A549 (cell line): ENCODE results near the gene LRP5. TPM values are rescaled to one million over a fixed set of nuclear protein-coding genes. Genes with fewer than 3 reads are reported as not detected.
A peak's percentile ranks its signal among the peaks of the same experiment; 100 is the strongest.

ENCODE experiments used
- ATAC-seq, 2 experiments: fragments of 200-7000 bp in 1 of 2; fragments of >200 bp in 1 of 2; cut with Nextera tagmentation in 1 of 2; cut with Tn5 transposase in 1 of 2; 3 replicates each; pipeline versions ENCODE4 v1.8.0 to v1.9.1; 2018 to 2020; ENCODE audit warnings: mild to moderate bottlenecking in 1 of 2, moderate library complexity in 1 of 2
- CTCF ChIA-PET: fragments of 300-600 bp; sonication (Branson Sonifier 250); formaldehyde crosslinking; extraction: SDS; loops from one replicate; lab custom pipeline; 2021; ENCODE audit warnings: antibody characterized with exemption, inconsistent platforms; lab: Yijun Ruan, JAX
- POLR2A ChIA-PET: fragments of 350-600 bp; formaldehyde crosslinking; extraction: SDS; loops from one replicate; lab custom pipeline; 2021; ENCODE audit warnings: antibody characterized with exemption, inconsistent platforms; lab: Yijun Ruan, JAX
- DNase-seq, 2 experiments: peaks; one replicate each; pipeline versions ENCODE4 v3.0.0 to v3.0.0-alpha.2; 2011 to 2016; ENCODE audit warnings: low read depth in 1 of 2, low spot score in 1 of 2
- FAIRE-seq: peaks from 2 replicates; lab custom pipeline; 2011; peaks lifted over from hg19 to GRCh38; lab: Jason Lieb, UNC
- H3K27ac ChIP-seq, 2 experiments: fragments of >200 bp; sonication (Bioruptor Twin); formaldehyde crosslinking; 3 replicates each; pipeline ENCODE4 v1.5.1; 2016 to 2017
- H3K4me1 ChIP-seq: fragments of >200 bp; sonication (Bioruptor Twin); formaldehyde crosslinking; 3 replicates; pipeline ENCODE4 v1.6.1; 2016
- H3K4me2 ChIP-seq: fragments of >200 bp; sonication (Bioruptor Twin); formaldehyde crosslinking; 3 replicates; pipeline ENCODE4 v1.6.1; 2016
- H3K4me3 ChIP-seq: fragments of >200 bp; sonication (Bioruptor Twin); formaldehyde crosslinking; 3 replicates; pipeline ENCODE4 v1.5.1; 2016
- H3K9me3 ChIP-seq: fragments of >200 bp; sonication (Bioruptor Twin); formaldehyde crosslinking; 3 replicates; pipeline ENCODE4 v1.6.1; 2016
- BCL3 ChIP-seq: fragments of >200 bp; sonication (Bioruptor Twin); formaldehyde crosslinking; IDR thresholded peaks from 3 replicates; pipeline ENCODE4 v1.6.1; 2016
- CHD4 ChIP-seq: fragments of 200-600 bp; sonication (generic); IDR thresholded peaks from 2 replicates; pipeline ENCODE4 v1.6.1; 2016; ENCODE audit warnings: antibody characterized with exemption, mild to moderate bottlenecking, borderline replicate concordance
- CTCF ChIP-seq: fragments of >200 bp; sonication (Bioruptor Twin); formaldehyde crosslinking; IDR thresholded peaks from 3 replicates; pipeline ENCODE4 v1.5.1; 2016
- E2F6 ChIP-seq: IDR thresholded peaks from 2 replicates; pipeline ENCODE4 v1.6.1; 2012; ENCODE audit warnings: low read depth, borderline replicate concordance
- FOSB ChIP-seq: fragments of 250-450 bp; sonication (Bioruptor Pico); IDR thresholded peaks from 2 replicates; pipeline ENCODE4 v1.5.0; 2020; ENCODE audit warnings: mild to moderate bottlenecking, moderate library complexity
- GATA3 ChIP-seq: IDR thresholded peaks from 2 replicates; pipeline ENCODE4 v1.6.1; 2012; ENCODE audit warnings: borderline replicate concordance
- HOXB13 ChIP-seq: fragments of 250-450 bp; sonication (Bioruptor Pico); IDR thresholded peaks from 2 replicates; pipeline ENCODE4 v1.5.0; 2020; ENCODE audit warnings: low read depth, mild to moderate bottlenecking, moderate library complexity
- HOXB5 ChIP-seq: fragments of 250-450 bp; sonication (Bioruptor Pico); IDR thresholded peaks from 2 replicates; pipeline ENCODE4 v1.5.0; 2020; ENCODE audit warnings: mild to moderate bottlenecking, moderate library complexity
- JUN ChIP-seq, 2 experiments: fragments of >200 bp; sonication (Bioruptor Twin); formaldehyde crosslinking; IDR thresholded peaks; 2 replicates in 1 of 2; 3 replicates in 1 of 2; pipeline ENCODE4 v1.6.1; 2016 to 2017
- MAX ChIP-seq: IDR thresholded peaks from 2 replicates; pipeline ENCODE4 v1.6.1; 2012
- NR3C1 ChIP-seq: fragments of >200 bp; sonication (Bioruptor Twin); formaldehyde crosslinking; IDR thresholded peaks from 3 replicates; pipeline ENCODE4 v1.6.1; 2017
- RAD21 ChIP-seq, 2 experiments: fragments of >200 bp in 1 of 2; sonication (Bioruptor Twin) in 1 of 2; formaldehyde crosslinking in 1 of 2; IDR thresholded peaks in 1 of 2; conservative IDR thresholded peaks in 1 of 2; 2 replicates in 1 of 2; 3 replicates in 1 of 2; pipeline ENCODE4 v1.6.1; 2012 to 2018; ENCODE audit warnings: inconsistent platforms in 1 of 2
- RFX5 ChIP-seq: fragments of 450-650 bp; IDR thresholded peaks from 2 replicates; pipeline ENCODE4 v1.7.1; 2014; ENCODE audit warnings: antibody characterized with exemption, mild to moderate bottlenecking, moderate library complexity
- SMC3 ChIP-seq: fragments of >200 bp; sonication (Bioruptor Twin); formaldehyde crosslinking; IDR thresholded peaks from 3 replicates; pipeline ENCODE4 v1.6.1; 2018; ENCODE audit warnings: inconsistent platforms
- SREBF2 ChIP-seq: fragments of 450-650 bp; IDR thresholded peaks from 2 replicates; pipeline ENCODE4 v1.6.1; 2014; ENCODE audit warnings: mild to moderate bottlenecking, moderate library complexity
- ZFP36 ChIP-seq: fragments of 450-650 bp; IDR thresholded peaks from 2 replicates; pipeline ENCODE4 v1.6.1; 2014; ENCODE audit warnings: borderline replicate concordance; ENCODE audit not compliant: partially characterized antibody
- WGBS: methylation state at CpG from one replicate; pipeline ENCODE4 v1.1.6; 2017; ENCODE audit errors: missing lambda C conversion rate; 5-methylcytosine and 5-hydroxymethylcytosine counted together
- polyA plus RNA-seq, 4 experiments: library from polyadenylated mRNA; depleted of rRNA in 3 of 4; stranded (reverse); fragments of >200 nt; fragmentation: RNase III in 1 of 4; extraction: RNeasy Plus Mini Kit Qiagen cat#74134 plus additional on column Dnase treatment in 1 of 4; gene quantifications; 2 replicates in 3 of 4; 3 replicates in 1 of 4; pipeline ENCODE4 v1.2.3, GENCODE V29; 2011 to 2017
- TF ChIP-seq, protein P1 (sequence below): fragments of 450-650 bp; IDR thresholded peaks from 2 replicates; pipeline ENCODE4 v1.6.1; 2014; ENCODE audit warnings: antibody characterized with exemption
- TF ChIP-seq, protein P2 (sequence below): fragments of 150-350 bp; IDR thresholded peaks from 2 replicates; pipeline ENCODE4 v1.6.1; 2014; ENCODE audit warnings: low read depth, mild to moderate bottlenecking, low read length

Gene LRP5
- polyA plus RNA-seq, 2 of the 4 experiments (the other 2 are of a cell fraction), result 10.9 to 32.3 TPM

- Histone ChIP-seq H3K4me2 (peak overlapping the region; percentile 99), H3K27ac (peak overlapping the region; percentile 97 to 98), H3K4me3 (peak overlapping the region; percentile 87), H3K4me1 (peaks cover 23% of the 10 kb centered on the region), H3K9me3 (no peaks in the 10 kb centered on the region)
- ATAC-seq, result no peak
- POLR2A ChIA-PET, result no interaction called here
- FAIRE-seq, result no peak
- TF ChIP-seq FOSB (CRISPR knock-in tag), result peak; percentile 51
- TF ChIP-seq E2F6, result no peak
- DNase-seq, result no peak
- CTCF ChIA-PET, result interaction anchor here (0.7 to 6.3 kb wide), 11 partner anchors 12 to 177 kb away, joined by 3 to 77 read pairs (median 4); no protein-coding TSS in a partner anchor
- 87% methylated on average over 8 of the region's 8 CpGs for WGBS
These were observed 42.0 kb upstream of the LRP5 start for GRCh38 chr11:68270196-68271022.

- TF ChIP-seq CTCF (peak; percentile 42; the same call in 2 of the 3 replicates), E2F6 (0 out of 2 replicates have a peak, but pooled peaks have one; percentile 46), SREBF2 (no peak), RAD21 (conservative IDR thresholded peaks at IDR 0.05 in 1 of 2, IDR thresholded peaks at IDR 0.05 in 1 of 2) (peak; percentile 41 to 52; a peak in 4 of 5 replicates), SMC3 (peak; percentile 64)
- TF ChIP-seq, protein P1, sequence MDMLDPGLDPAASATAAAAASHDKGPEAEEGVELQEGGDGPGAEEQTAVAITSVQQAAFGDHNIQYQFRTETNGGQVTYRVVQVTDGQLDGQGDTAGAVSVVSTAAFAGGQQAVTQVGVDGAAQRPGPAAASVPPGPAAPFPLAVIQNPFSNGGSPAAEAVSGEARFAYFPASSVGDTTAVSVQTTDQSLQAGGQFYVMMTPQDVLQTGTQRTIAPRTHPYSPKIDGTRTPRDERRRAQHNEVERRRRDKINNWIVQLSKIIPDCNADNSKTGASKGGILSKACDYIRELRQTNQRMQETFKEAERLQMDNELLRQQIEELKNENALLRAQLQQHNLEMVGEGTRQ, result no peak
- POLR2A ChIA-PET, result interaction anchor here (0.6 to 1.8 kb wide), 14 partner anchors 8 to 189 kb away, joined by 3 to 13 read pairs (median 4); partner anchors contain the start of gene PPP6R3
- CTCF ChIA-PET, result interaction anchor here (0.6 to 6.3 kb wide), 18 partner anchors 9 to 835 kb away, joined by 3 to 77 read pairs (median 4); no protein-coding TSS in a partner anchor
- 4% methylated on average over 22 of the region's 23 CpGs for WGBS
- DNase-seq, result peak; percentile 80 to 94
- Histone ChIP-seq H3K27ac (peak overlapping the region; percentile 97 to 98), H3K4me1 (peaks cover 31% of the 10 kb centered on the region), H3K9me3 (no peaks in the 10 kb centered on the region), H3K4me2 (peak overlapping the region; percentile 99), H3K4me3 (peak overlapping the region; percentile 87)
- ATAC-seq, result peak; percentile 81 to 85
- FAIRE-seq, result no peak
These were observed 41.2 kb upstream of the LRP5 start for GRCh38 chr11:68271023-68271780.

GRCh38 chr11:68271781-68272608 lies 40.4 kb upstream of the LRP5 start, which contains the start of gene C11orf24:
Gene C11orf24 (minus strand): TSS chr11:68271973. CDS start chr11:68263767, 8,206 bp downstream.
- H3K4me3 ChIP-seq, result peak within 1 kb of the TSS; percentile 87
- no peaks in the 10 kb centered on the region for H3K9me3 ChIP-seq
- H3K4me2 ChIP-seq, result peak within 1 kb of the TSS; percentile 99
- ChIA-PET POLR2A (interaction anchor here (0.6 to 1.8 kb wide), 14 partner anchors 9 to 188 kb away, joined by 3 to 13 read pairs (median 4); partner anchors contain the start of gene PPP6R3), CTCF (interaction anchor here (0.6 to 6.3 kb wide), 12 partner anchors 8 to 836 kb away, joined by 3 to 77 read pairs (median 4); no protein-coding TSS in a partner anchor)
- peak; percentile 95 to 96 for DNase-seq
- ATAC-seq, result peak; percentile 91 to 96
- peak within 1 kb of the TSS; percentile 97 to 98 for H3K27ac ChIP-seq
- no peak for FAIRE-seq
- H3K4me1 ChIP-seq, result peaks cover 33% of the 10 kb centered on the region
- under 1% methylated on average over 32 of the region's 71 CpGs for WGBS
- TF ChIP-seq RFX5, result peak; percentile 62; the same call in 1 of the 2 replicates
- peak; percentile 82 for TF ChIP-seq MAX
- peak; percentile 21; the same call in 1 of the 2 replicates for TF ChIP-seq CHD4
- no peak for TF ChIP-seq HOXB5 (CRISPR knock-in tag)
- no peak for TF ChIP-seq FOSB (CRISPR knock-in tag)
- TF ChIP-seq HOXB13 (CRISPR knock-in tag), result no peak
- TF ChIP-seq E2F6, result peak; percentile 62; the same call in 1 of the 2 replicates
- TF ChIP-seq, protein P2, sequence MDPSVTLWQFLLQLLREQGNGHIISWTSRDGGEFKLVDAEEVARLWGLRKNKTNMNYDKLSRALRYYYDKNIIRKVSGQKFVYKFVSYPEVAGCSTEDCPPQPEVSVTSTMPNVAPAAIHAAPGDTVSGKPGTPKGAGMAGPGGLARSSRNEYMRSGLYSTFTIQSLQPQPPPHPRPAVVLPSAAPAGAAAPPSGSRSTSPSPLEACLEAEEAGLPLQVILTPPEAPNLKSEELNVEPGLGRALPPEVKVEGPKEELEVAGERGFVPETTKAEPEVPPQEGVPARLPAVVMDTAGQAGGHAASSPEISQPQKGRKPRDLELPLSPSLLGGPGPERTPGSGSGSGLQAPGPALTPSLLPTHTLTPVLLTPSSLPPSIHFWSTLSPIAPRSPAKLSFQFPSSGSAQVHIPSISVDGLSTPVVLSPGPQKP, result no peak
- no peak for TF ChIP-seq NR3C1
- TF ChIP-seq ZFP36, result no peak
- peak; percentile 16 for TF ChIP-seq GATA3
- peak; percentile 81 to 92; a peak in 4 of 5 replicates for TF ChIP-seq JUN (IDR thresholded peaks at IDR 0.05)
- peak; percentile 91 for TF ChIP-seq BCL3
